GM10847 (cell line): ENCODE results near the gene GTF2A1.

Experiments used
- POLR2A ChIP-seq: IDR thresholded peaks from 2 replicates; pipeline ENCODE4 v1.6.1; 2011; ENCODE audit not compliant: insufficient read length; ENCODE audit errors: extremely low read depth

The GTF2A1 gene

DNA sequence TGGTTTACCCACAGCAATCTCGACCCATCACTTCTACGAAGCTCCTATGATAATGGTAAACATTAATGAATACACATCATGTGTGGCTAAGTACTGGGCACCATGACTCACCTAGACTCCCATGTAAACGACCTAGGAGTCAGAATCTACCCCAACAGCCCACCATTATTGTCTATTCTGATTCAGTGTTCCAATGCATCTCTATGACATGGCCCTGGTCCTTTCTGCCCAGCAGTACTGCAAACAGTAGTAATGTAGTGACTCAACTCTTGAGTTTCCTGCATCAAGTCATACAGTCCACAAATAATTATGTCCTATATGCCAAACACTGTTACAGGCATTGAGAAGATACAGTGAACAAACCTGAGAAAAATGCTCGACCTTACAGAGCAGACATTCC is 14.6 kb downstream of the GTF2A1 start:
- TF ChIP-seq POLR2A = no peak

DNA sequence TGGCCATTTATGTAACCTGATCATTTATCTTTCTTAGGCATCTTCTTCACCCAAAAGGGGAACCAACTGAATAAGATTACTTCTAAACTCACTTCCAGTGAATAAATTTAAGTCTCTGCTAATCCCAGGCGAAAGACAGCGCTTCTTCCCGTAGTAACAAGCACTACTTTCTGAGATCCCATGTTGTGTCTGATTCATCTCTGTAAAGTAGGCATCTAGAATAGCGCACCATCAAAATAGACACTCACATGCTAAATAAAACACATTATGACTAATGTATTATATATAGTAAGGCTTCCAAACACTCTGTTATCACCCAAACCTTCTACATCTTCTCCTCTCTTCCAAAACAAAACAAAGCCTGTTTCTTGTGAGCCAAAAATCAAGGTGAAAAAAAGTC is 15.1 kb downstream of the GTF2A1 start:
- TF ChIP-seq POLR2A = no peak

DNA sequence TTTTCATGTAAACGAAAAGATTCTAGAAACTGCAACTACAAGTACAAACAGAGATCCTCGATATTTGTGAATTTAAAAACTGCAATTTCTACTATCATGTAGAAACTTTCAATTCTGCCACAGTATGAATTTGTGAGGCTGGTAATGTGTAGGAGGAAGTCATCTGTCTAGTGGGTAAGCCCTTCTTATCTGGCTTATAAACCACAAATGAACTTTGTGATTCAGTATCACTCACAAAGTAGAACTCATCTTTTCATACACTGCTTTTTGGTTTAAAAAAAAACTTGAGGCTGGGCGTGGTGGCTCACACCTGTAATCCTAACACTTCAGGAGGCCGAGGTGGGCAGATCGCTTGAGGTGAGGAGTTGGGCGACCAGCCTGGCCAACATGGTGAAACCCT is 20.7 kb downstream of the GTF2A1 start:
- no peak for TF ChIP-seq POLR2A

- TF ChIP-seq POLR2A = no peak
Measured at GRCh38 chr14:81199084-81199483, 21.7 kb downstream of the GTF2A1 start.

DNA sequence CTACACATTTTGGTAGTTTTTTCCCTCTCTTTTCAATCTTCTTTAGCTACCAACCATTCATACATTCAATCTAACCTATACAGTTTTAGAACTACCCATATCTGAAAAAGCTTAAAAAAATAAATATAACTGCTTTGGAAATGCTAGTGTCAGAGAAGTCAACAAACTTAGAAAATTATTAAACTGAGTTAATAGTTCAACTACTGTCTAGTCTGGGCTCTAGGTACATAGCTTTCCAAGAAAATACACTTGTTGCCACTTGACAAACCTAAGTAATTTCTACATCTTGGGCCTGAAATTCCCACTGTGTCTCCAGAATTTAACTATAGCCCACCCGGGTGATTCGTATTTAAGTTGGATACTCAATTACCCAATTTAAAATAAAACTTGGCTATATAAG is 22.1 kb downstream of the GTF2A1 start:
- no peak for TF ChIP-seq POLR2A

DNA sequence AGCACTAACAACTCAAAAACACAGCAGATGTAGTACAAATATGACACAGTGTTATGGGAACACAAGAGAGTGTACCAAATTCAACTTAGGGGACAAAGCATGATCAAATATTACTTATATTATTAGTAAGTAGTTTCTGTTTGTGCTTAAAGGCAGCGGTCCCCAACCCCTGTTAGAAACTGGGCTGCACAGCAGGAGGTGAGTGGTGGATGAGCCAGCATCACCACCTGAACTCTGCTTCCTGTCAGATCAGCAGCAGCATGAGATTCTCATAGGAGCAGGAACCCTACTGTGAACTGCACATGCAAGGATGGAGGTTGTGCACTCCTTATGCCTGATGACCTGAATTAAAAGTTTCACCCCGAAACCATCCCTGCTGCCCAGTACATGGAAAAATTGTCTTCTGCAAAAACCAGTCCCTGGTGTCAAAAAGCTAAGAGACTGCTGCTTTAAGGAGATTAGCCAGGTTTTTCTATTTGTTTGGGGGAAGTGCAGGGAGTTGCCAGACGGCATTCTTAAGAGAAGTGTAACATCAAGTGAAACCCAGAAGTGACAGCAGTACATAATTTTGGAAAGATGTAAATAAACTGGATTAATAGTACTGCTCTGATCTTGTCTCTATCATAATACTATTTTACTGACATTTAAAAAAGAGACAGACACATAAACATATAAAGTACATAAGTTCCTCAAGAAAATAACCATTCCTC is 26.7 kb downstream of the GTF2A1 start:
- no peak for TF ChIP-seq POLR2A

DNA sequence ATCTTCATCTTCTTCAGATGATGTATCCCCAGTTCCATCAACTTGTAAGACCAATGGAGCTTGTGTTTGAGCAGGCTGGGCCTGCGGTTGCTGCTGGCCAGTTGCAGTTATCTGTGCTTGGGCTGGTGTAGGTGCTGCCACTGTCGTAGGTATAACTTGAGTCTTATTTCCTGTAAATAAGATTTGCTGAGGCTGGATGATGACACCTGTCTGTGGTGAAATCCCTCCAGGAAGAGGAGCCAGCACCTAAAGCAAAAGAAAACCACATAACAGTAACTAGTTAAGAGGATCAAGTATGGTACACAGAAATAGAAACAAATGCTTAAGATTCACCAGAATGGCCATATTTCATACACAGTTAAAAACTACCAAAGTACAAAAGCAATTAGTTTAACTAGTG is 28.2 kb downstream of the GTF2A1 start:
- TF ChIP-seq POLR2A = no peak

DNA sequence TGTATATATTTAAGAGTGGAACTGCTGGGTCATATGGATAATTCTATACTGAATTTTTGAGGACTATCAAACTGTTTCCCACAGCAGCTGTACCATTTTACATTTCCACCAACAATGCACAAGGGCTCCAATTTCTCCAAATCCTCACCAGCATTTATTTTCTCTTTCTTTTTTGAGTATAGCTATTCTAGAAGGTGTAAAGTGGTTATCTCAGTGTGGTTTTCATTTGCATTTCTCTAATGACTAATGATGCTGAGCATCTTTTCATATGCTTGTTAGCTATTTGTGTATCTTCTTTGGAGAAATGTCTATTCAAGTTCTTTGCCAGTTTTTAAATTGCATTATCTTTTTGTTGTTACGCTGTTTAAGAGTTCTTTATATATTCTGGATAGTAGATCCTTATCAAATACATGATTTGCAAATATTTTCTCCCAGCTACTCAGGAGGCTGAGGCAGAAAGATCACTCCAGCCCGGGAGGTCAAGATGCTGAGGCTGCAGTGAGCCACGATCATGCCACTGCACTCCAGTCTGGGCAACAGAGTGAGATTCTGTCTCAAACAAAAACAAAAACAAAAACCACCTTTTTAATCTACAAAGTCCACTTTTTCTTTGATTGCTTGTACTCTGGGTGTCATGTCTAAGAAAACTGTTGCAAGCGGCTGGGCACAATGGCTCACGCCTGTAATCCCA is 32.8 kb downstream of the GTF2A1 start:
- TF ChIP-seq POLR2A = no peak

DNA sequence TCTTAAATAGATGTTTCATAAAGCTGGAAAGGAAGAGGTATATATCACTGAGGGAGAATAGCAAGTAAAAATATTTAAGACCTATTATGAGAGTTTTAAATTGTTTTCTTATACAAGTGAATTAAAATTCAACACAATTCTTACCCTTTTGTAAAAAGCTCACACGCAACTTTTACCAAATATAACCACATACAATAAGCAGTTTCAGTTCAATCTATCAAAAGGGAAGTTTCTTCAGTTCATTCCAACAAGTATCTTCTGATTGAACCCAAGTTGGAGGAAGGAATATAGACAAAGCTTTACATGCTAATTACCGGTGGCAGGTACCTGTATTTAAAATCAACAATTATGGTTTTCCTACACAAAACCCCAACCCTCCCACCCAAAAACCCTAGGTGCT is 41.1 kb downstream of the GTF2A1 start:
- no peak for TF ChIP-seq POLR2A

- no peak for TF ChIP-seq POLR2A
Measured at GRCh38 chr14:81178063-81178462, 42.7 kb downstream of the GTF2A1 start.

GRCh38 chr14:81177225-81177624 is 43.5 kb downstream of the GTF2A1 start:
- no peak for TF ChIP-seq POLR2A

DNA sequence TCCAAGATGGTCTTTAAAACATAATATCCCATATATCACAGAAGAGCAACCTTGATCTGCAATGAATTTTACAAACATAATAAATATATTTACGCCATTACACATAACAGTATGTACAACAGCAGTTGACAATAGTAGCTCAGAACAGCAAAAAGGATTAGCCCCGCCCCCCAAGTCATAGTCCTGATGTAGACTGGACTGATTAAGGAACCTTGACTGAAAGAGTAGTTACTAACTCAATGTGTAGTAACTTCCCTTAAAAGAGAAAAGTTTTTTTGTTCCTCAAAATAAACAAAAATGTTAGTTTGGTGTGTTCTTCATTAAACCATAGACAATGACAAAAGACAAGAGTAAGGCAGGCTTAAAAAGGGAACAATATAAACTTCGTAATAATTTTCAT is 44.5 kb downstream of the GTF2A1 start:
- TF ChIP-seq POLR2A = no peak

GRCh38 chr14:81172881-81173280 is 47.9 kb downstream of the GTF2A1 start:
- TF ChIP-seq POLR2A = no peak

DNA sequence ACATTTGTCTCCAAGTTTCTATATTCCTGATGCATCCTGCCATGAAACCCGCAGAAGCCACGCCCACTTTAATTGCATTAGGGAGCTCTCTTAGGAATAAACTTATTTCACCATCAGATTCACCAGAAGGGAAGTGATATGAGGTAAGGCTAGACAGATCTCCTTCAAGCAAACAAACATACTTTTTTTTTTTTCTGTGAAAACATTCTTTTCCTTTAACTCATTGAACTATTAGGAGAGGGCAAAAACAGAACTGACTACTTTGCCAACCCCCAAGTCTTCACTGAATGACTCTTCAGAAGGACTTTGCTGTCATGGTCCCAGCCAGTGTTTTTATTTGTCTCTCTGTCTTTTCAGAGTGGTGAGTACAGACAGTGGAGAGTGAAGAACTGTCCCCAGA is 48.4 kb downstream of the GTF2A1 start:
- no peak for TF ChIP-seq POLR2A

- no peak for TF ChIP-seq POLR2A
Measured at GRCh38 chr14:81170829-81171195, 49.9 kb downstream of the GTF2A1 start.

DNA sequence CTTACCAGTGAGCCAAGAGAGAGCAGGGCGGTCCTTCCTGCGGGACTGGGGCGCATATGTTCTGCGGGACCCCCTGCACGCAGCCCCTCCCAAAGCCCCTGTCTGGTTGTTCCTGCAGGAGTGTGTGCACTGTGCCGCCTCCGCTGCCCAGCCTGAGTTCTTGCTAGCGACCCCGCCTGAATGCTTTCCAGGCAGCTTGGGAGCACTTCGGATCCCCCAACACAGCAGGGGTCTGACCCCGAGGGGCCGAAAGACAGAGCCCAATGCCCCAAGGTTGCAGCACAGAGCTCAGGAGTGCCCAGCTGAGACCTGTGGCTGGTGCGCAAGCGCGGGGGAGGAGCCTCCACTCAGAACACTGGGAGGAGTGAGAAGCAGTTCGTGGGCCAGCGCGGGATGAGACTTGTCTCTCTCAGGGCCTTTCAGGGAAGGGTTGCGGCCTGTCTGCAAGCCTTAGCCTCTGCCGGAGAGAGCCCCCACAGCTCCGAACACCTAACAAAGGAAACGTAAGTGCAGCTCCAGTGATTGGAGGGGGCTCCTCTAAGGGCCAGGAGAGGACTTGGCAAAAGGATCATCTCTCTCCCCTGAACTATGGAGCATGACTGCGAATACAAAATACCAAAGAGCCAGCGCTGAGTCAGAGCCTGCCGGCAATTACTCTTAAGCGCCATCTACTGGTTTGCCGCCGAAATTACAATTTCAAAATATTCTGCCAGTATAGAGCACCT is 50.5 kb downstream of the GTF2A1 start:
- peak; percentile 58 for TF ChIP-seq POLR2A

DNA sequence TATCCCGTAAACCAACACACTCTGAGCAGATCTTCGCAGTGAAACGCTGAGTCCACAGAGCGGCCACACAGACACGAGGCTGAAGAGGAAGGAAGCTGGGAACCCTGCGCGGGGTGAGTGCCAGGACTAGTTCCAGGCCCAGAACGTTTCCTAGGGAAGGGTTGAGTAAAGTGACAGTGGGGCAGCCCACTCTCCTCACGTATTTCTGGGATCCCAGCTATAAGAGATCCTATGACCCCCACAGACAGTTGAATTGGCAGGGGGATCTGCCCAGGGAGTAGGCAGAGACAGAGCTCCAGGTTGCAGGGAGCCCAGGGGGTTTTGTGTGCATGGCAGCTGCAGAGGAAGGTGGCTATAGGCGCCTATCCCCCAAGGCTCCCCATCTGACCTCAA is 51.1 kb downstream of the GTF2A1 start:
- no peak for TF ChIP-seq POLR2A

DNA sequence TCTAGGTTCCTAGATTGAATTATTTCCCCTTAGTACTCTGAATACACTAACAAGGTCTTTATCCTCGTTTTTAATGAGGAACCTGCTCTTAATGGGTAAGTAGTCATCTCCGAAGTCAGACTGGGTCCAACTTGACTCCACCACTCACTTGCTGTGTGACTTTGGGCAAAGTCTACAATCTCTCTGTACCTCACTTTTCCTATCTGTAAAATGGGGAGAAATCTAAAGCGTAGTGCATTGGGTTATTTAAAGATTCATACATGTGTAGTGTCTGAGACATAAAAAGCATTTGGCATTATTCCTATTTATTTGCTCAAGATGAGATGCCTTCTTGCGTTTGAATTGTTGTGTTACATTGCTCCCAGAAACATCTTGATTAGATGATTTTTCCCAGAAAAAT is 51.5 kb downstream of the GTF2A1 start:
- no peak for TF ChIP-seq POLR2A
